Esophagus muscularis mucosa (tissue), 3 donors: ENCODE data around the gene RAB6A.

Experiments
- CTCF ChIP-seq, 3 experiments: fragments of 200-600 bp in 2 of 3; fragments of 450-650 bp in 1 of 3; sonication (generic) in 2 of 3; IDR thresholded peaks; one replicate each; pipeline ENCODE4 v1.5.1; 2017 to 2019; ENCODE audit warnings: antibody characterized with exemption in 3 of 3, mild to moderate bottlenecking in 2 of 3, moderate library complexity in 1 of 3
- POLR2AphosphoS5 ChIP-seq, 2 donors: sonication (generic); formaldehyde crosslinking; IDR thresholded peaks; one replicate each; pipeline ENCODE4 v1.6.1; 2017; ENCODE audit warnings: antibody characterized with exemption in 2 of 2

GRCh38 chr11:73693899-73694525 is 66.9 kb downstream of the RAB6A start:
- TF ChIP-seq CTCF (IDR thresholded peaks at IDR 0.05) (no peak), POLR2AphosphoS5 (IDR thresholded peaks at IDR 0.05) (no peak)
